ENCODE data around the gene MRPL33.

MRPL33 gene

DNA sequence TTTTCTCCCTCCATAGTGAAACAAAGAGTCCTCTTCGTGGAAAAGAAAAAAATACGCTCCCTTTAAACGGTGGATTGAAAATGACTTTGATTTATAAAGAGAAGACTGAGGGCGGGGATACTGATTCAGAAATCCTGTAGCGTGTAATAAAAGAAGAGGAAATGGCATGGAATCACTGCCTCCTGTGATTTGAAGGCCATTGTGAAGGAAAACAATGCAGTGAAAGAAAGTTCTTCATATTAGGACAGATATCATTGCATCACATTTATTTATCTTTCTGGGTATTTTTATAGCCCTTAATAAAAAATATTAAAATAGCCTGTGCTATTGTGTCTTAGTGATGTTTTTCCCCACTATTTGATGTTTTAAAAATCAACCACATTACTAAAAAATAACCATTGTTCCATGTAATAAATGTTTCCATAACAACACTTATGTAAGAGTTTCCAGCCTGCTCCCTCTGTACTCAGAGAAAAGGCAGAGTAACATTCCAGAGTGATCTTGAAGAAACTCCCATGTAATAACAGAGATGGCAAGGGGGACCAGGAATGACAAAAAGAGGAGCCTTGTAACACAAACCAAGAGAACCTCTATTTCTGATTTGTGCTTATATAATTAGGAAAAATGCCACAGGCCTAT is 8.0 kb downstream of the MRPL33 start:
- DNase-seq: no peak

- DNase-seq: no peak
Measured at GRCh38 chr2:27781496-27781895, 10.0 kb downstream of the MRPL33 start.

- DNase-seq: no peak
Measured at GRCh38 chr2:27782701-27783100, 11.2 kb downstream of the MRPL33 start.

DNA sequence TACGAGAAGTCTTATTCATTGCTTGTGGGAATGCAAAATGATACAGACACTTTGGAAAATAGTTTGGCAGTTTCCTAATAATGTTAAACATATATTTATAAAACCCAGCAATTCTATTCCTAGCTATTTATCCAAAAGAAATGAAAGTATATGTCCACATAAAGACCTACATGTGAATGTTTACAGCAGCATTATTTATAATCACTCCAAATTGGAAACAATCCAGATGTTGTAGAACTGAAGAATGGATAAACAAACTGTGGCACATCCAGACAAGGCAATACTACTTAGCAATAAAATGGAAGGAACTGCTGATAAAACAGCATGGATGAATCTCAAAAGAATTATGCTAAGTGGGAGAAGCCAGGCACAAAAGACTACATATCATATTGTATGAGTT is 19.3 kb downstream of the MRPL33 start:
- DNase-seq: no peak

GRCh38 chr2:27792759-27793158 is 21.2 kb downstream of the MRPL33 start:
- DNase-seq: no peak

- no peak for DNase-seq
Measured at GRCh38 chr2:27795093-27795834, 23.7 kb downstream of the MRPL33 start.

GRCh38 chr2:27795868-27796277 is 24.4 kb downstream of the MRPL33 start:
- no peak for DNase-seq

GRCh38 chr2:27796791-27797765 is 25.6 kb downstream of the MRPL33 start:
- no peak for DNase-seq

GRCh38 chr2:27797841-27798240 is 26.3 kb downstream of the MRPL33 start:
- no peak for DNase-seq

DNA sequence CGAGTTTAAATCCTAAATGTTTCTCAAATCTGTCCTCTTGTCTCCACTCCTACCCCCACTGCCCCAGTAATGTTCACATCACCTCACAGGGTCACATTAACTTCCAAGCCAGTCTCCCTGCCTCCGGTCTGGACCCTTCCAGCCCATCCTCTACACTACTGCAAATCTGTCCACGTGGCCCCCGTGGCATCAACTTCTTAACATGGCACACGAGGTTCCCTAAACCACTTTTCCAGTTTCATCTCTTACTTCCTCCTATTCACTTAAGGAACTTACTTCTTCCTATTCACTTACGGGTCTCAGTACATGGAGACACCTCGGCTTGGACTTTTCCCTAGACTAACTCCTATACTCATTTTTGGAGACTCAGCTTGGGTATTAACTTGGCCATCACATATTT is 27.0 kb downstream of the MRPL33 start:
- DNase-seq: no peak

DNA sequence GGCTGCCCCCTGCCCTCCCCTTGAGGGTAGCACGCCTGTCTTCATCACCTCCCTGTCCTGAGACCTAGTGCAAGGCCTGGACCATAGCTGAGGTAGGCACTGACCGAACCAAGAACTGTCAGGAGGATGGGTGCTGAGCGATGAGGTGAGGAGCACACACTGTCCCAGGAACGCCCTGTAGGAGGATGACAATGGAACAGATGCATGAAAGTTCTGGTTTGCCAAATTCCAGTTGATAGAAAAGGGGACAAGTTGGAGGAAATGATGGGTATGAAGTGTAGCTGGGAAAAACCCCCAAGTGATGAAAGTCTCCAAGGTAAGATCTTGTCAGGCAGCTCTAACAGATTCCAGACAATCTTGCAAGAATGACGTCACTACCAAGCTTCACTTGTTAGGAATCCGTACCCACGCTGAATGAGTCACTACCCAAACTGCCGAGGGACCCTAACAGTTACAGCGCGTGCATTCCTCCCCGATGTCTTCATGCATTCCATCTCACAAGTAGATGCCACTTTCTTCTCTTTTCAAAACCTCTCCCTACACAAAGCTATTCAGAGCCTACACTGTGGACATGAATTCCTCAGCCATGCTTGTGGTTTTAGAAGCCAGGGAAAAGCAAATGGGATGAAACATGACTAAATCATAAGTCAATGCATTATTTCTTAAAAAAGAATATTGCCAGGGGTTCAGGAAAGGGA is 27.6 kb downstream of the MRPL33 start:
- DNase-seq: no peak

DNA sequence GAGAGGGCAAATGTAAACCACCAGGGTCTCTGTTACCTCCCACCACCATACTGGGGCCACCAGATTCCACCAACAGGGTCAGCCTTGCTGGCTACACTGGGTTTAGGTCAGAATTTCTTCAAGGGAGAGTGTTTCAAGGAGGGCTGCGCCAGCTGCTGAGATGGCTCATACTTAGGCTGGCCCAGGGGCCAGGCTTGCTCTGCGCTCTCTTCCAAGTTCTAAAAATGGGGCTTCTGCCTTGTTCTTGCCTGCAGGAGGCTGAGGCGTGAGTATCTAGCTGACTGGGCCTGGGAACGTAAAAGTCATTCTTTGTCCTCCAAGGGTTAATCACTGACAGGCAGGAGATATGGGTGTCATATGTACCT is 28.1 kb downstream of the MRPL33 start:
- DNase-seq: no peak

- DNase-seq: no peak
Measured at GRCh38 chr2:27800856-27801255, 29.3 kb downstream of the MRPL33 start.

DNA sequence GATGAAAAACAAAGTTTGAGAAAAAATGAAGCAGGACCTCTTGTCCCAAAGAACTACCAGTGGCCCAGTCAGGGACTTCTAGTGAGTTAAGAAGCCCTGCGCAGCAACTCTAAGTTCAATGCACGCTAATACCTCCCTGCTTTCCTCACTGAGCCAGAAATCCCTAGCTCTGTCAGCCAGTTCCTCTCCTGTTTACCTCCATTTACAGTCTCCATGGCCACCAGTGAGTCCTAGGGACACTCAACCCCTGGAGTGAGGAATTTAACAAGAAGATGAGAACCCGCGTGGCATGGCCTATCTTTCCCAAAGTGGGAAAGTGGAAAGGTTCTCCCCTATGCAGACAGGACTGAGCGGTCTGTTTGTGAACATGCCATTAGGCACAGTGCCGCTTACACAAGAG is 31.0 kb downstream of the MRPL33 start:
- no peak for DNase-seq

DNA sequence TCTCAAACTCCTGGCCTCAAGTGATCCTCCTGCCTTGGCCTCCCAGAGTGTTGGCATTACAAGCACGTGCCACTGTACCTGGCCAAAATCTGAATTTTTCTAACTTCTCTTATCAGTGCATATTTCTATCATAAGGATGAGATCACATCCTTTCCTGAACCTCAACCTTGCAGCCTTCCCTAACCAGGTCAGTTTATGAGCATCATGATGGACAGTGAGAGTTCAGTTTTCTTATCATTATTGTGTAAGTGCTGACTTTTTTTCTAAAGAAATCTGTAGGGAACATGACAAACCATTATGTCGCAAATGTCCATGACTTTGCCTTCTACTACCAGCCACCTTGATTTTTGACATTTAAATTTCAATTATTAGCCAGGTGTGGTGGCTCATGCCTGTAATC is 31.5 kb downstream of the MRPL33 start:
- no peak for DNase-seq

GRCh38 chr2:27804146-27804545 is 32.6 kb downstream of the MRPL33 start:
- no peak for DNase-seq

DNA sequence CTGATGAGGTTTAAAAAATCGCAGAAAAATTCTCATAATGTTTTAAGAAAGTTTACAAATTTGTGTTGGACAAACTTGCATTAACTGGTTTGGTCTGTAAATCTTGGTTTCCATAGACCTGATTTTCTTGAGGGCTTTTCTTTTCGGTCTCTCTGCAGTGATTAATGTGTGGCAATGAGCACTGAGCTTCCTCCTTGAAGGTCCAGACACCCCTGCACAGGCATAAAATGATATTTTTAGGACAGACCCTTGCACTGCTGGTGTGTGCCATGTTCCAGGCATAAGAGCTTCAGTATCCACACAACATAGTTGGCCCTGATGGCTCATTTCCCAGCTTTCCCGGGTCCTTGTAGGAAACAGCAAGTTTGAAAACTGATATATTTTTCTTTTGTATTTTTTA is 33.7 kb downstream of the MRPL33 start:
- DNase-seq: no peak

DNA sequence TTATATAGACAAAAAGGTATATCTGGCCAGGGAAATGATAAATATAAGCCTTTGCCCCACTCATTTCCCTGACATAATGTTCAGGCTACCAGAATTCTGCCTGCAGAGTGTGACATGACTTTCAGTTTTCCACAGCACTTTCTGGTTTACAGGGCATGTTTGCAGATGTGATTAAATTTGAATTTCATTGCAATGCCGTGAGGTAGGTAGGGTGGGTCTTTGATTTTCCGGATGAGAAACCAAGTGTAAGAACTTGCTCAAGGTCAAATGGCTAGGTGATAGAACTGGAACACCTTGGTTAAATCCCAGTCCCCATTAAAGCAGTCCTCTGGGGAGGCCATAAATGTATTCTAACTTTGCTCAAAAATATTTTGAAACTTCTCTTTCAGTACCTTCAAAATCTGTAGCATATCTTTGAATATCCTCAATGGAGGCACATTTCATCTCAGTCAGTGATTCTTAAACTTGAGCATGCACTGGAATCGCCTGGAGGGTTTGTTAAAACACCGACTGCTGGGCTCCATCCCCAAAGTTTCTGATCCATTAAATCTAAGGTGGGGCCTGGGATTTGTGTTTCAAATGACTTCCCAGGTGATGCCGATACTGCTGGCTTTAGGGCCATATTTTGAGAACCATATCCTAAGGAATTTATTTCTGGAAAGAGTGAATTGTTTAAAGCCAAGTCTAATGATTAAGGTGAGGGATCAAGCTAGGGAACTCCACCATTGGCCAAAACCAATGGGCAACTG is 35.0 kb downstream of the MRPL33 start:
- DNase-seq: no peak

DNA sequence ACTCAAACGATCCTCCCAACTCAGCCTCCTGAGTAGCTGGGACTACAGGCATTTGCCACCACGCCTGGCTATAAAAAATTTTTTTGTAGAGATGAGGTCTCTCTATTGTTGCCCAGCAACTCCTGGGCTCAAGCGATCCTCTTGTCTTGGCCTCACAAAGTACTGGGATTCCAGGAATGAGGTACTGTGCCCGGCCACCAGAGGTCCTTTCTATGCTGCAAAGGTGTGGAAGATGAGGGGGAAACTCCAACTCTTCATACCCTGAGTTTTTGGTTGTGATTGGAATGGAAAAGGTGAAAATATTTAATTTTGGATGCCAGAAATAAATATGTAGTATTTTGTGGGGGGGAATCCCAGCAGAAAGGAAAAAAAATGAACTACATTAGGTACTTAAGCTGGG is 36.0 kb downstream of the MRPL33 start:
- no peak for DNase-seq

DNA sequence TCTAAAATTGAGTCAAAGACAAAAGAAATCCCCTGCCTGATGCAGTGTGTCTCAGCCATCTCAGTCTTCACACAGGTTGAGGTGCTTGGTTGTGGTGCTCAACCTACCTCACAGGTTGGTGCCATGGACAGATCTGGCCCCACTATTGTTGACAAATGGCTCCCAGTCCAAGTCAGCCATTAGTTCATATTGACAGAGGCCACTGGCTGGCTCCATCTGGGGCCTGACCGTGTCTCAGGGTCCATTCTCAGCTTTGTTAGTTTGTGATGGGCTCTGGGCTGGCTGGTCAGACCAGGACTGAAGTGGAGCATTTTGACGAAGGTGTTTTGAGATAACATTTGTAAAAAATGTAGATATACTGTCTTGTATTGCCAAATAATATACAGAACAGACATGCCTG is 36.9 kb downstream of the MRPL33 start:
- DNase-seq: no peak

GRCh38 chr2:27808984-27809383 is 37.5 kb downstream of the MRPL33 start:
- no peak for DNase-seq

DNA sequence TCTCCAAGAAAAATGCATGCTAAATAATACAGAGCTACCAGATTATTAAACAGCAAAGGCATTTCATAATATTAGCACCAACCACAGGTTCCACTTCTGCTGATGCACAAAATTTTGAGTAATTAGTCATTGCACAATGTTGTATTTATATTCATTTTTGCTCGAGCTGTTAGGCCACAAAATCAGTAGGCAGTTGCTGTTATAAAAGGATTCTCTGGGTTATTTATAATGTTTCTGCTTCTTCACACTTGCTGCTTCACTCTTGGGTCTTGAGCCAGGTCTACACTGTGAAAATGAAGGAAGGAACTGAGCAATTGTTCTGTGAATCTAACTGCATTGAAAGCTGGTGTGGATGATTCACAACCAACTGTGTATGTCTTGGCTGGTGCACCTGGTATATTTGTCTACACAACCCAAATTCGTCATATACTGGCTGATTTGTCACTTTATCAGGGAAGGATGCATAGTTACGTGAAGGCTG is 38.3 kb downstream of the MRPL33 start:
- DNase-seq: peak in 1 of 5 donors; percentile 29

Data from T-helper 1 cell (primary cell).